ENCODE measurements around the gene XPR1. TPM values are rescaled to one million over a fixed set of nuclear protein-coding genes. Genes with fewer than 3 reads are reported as not detected.
A peak's percentile ranks its signal among the peaks of the same experiment; 100 is the strongest.

XPR1 gene
- total RNA-seq, 1 donor from 2014 or later = 62.6 TPM

GRCh38 chr1:180921891-180922630, 290.2 kb downstream of the XPR1 start:
- Mint-ChIP-seq H3K27me3 (peaks cover 13% of the 10 kb centered on the region), H3K9me3 (ENCODE audit: low read depth) (no peaks in the 10 kb centered on the region), H3K36me3 (ENCODE audit: insufficient read depth) (no peaks in the 10 kb centered on the region), H3K27ac (no peak overlapping the region), H3K4me3 (ENCODE audit: low read depth) (no peak overlapping the region), H3K4me1 (ENCODE audit: low read depth) (peaks cover 38% of the 10 kb centered on the region)
- no peak for TF ChIP-seq CTCF (IDR thresholded peaks at IDR 0.05; ENCODE audit: unreplicated experiment)
- DNase-seq (ENCODE audit: low spot score, unreplicated experiment) = no peak

GRCh38 chr1:180922631-180923015, 290.8 kb downstream of the XPR1 start:
- Mint-ChIP-seq H3K4me1 (ENCODE audit: low read depth) (peaks cover 41% of the 10 kb centered on the region), H3K36me3 (ENCODE audit: insufficient read depth) (no peaks in the 10 kb centered on the region), H3K27me3 (peaks cover 9% of the 10 kb centered on the region), H3K9me3 (ENCODE audit: low read depth) (no peaks in the 10 kb centered on the region), H3K4me3 (ENCODE audit: low read depth) (no peak overlapping the region), H3K27ac (no peak overlapping the region)
- no peak for DNase-seq (ENCODE audit: low spot score, unreplicated experiment)
- TF ChIP-seq CTCF (IDR thresholded peaks at IDR 0.05; ENCODE audit: unreplicated experiment) = no peak

GRCh38 chr1:180923021-180923841, 291.4 kb downstream of the XPR1 start:
- no peak for DNase-seq (ENCODE audit: low spot score, unreplicated experiment)
- peaks cover 44% of the 10 kb centered on the region for H3K4me1 Mint-ChIP-seq (ENCODE audit: low read depth)

GRCh38 chr1:180923887-180924286, 292.1 kb downstream of the XPR1 start:
- no peaks in the 10 kb centered on the region for H3K9me3 Mint-ChIP-seq (ENCODE audit: low read depth)
- no peaks in the 10 kb centered on the region for H3K36me3 Mint-ChIP-seq (ENCODE audit: insufficient read depth)
- TF ChIP-seq CTCF (IDR thresholded peaks at IDR 0.05; ENCODE audit: unreplicated experiment) = no peak
- no peak overlapping the region for H3K4me3 Mint-ChIP-seq (ENCODE audit: low read depth)
- H3K4me1 Mint-ChIP-seq (ENCODE audit: low read depth) = peaks cover 48% of the 10 kb centered on the region
- no peak for DNase-seq (ENCODE audit: low spot score, unreplicated experiment)
- peaks cover 6% of the 10 kb centered on the region for H3K27me3 Mint-ChIP-seq
- peak overlapping the region; percentile 54 for H3K27ac Mint-ChIP-seq

More at GRCh38 chr1:180923021-180923841, 291.4 kb downstream of the XPR1 start:
- no peaks in the 10 kb centered on the region for H3K36me3 Mint-ChIP-seq (ENCODE audit: insufficient read depth)
- TF ChIP-seq CTCF (IDR thresholded peaks at IDR 0.05; ENCODE audit: unreplicated experiment) = no peak
- H3K9me3 Mint-ChIP-seq (ENCODE audit: low read depth) = no peaks in the 10 kb centered on the region
- peak overlapping the region; percentile 54 for H3K27ac Mint-ChIP-seq
- peak overlapping the region; percentile 4 for H3K4me3 Mint-ChIP-seq (ENCODE audit: low read depth)
- peaks cover 6% of the 10 kb centered on the region for H3K27me3 Mint-ChIP-seq

- H3K9me3 Mint-ChIP-seq (ENCODE audit: low read depth) = no peaks in the 10 kb centered on the region
- no peaks in the 10 kb centered on the region for H3K36me3 Mint-ChIP-seq (ENCODE audit: insufficient read depth)
- H3K4me3 Mint-ChIP-seq (ENCODE audit: low read depth) = no peak overlapping the region
- peak overlapping the region; percentile 79 for H3K27ac Mint-ChIP-seq
- H3K27me3 Mint-ChIP-seq = no peaks in the 10 kb centered on the region
- H3K4me1 Mint-ChIP-seq (ENCODE audit: low read depth) = peaks cover 48% of the 10 kb centered on the region
- DNase-seq (ENCODE audit: low spot score, unreplicated experiment) = no peak
- no peak for TF ChIP-seq CTCF (IDR thresholded peaks at IDR 0.05; ENCODE audit: unreplicated experiment)
These were observed 293.1 kb downstream of the XPR1 start for GRCh38 chr1:180924939-180925338.
